ENCODE measurements around the gene HNRNPL. TPM values are rescaled to one million over a fixed set of nuclear protein-coding genes. Genes with fewer than 3 reads are reported as not detected.

The HNRNPL gene
- total RNA-seq, 1 donor from 2014 or later: 141 TPM

GRCh38 chr19:38845374-38846024 is 4.3 kb downstream of the HNRNPL start:
- no peak for DNase-seq (ENCODE audit: low spot score)

GRCh38 chr19:38844093-38844686 is 5.6 kb downstream of the HNRNPL start:
- DNase-seq (ENCODE audit: low spot score): no peak

DNA sequence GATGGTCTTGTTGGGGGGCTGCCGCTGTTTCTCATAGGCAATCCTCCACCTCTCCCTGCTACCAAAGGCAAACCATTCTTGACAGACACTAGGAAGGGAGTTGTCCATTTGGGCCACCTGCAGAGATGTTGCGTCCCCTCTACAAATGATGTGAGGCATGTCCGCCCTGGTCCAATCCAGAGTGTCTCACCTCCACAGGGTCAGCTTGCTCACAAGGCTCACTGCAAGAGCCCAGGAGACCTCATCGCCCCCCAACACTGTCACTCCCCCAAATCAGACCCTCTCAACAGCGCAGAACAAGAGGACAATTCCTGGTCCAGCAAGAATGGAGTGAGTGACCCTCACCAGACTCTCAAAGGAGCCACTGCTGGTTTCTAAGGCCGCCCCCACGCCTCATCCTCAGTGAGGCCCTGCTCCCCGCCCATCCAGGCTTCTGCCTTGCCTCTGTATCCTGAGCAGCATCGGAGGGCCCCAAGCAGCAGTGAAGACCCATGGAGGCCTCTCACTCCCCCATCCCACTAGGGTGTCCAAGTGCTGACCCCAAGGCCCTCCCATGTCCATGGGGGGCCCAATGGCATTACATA is 6.5 kb downstream of the HNRNPL start:
- DNase-seq (ENCODE audit: low spot score): no peak

DNA sequence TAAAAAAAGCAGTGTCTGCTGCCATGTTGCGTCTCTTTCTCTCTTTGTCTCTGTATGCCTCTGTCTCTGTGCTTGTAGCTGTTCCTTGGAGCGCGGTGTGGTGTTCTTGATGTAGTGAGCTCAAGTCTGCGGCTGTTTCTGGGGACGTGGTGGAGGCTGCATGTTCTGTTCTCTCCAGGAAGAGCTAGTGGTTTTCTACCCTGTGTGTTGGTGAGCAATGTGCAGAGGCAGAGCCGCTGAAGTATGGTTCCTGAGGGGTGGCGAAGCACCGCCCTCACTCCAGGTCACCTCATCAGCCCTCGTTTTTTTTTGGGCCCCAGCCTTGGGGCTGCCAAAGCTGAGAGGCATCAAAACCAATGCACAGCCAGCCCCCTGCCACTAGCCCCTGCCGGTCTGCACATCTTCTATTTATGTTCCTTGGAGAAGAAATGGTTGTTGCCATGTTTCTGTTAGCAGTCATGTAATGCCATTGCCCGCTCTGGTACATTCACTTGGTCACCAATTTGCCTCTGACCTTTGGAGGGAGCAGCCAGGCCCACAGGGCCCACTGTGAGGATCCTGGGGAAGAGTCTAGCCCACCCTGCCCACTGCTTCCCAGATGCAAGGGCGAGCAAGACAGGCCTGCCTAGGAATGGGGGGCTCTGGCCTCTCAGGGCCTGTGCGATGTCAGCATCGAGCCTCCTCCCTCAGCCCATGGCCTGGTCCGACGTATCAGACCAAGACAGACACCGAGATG is 7.2 kb downstream of the HNRNPL start:
- no peak for DNase-seq (ENCODE audit: low spot score)

DNA sequence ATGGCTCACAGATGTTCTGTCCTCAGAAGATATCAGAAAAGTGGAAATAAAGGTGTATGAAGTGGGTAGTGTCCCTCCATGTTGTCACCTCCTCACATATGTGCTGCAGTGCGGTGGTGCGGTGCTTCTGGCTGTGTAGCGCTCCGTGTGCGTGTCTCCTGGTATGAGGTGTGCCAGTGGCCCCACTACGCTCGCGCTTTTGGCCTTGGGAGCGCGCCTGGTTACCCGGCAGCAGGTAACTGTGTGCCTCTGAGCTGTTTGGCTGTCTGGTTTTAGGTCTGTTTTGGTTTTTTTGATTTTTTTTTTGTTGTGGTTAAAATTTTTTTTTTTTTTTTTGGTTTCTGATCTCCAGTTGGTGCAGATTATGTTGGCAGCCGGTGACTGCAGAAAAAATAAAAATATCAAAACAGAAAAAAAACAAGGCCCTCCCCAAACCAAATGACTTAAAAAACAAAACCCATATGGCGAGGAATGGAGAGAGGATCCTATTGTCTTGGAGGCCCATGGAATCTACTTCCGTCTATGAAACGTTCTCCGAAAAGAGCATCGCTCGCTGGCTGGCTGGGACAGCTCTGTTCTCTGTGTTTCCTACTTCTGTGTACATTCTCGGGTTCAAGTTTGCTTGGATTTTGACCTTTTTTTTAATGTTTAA is 7.9 kb downstream of the HNRNPL start:
- DNase-seq (ENCODE audit: low spot score): no peak

- no peak for DNase-seq (ENCODE audit: low spot score)
Measured at GRCh38 chr19:38841180-38841766, 8.5 kb downstream of the HNRNPL start.

DNA sequence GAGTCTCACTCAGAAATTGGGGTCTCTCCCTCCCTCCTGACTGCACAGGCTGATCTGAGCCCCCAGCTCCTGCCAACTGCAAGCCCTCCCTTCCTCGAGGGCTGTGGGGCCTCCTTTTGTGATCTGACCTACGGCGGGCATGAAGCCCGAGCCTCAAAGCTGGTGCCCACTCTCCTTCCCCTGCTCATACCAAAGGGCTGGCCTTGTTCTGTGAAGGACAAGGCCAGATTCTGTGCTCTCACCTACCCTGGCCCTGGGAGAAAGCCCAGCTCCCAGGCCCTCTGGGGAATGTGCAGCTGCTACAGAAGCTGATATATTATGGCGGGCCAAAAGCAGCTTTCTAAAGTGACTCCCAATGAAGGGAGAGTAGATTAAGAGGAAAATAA is 9.2 kb downstream of the HNRNPL start:
- no peak for DNase-seq (ENCODE audit: low spot score)

DNA sequence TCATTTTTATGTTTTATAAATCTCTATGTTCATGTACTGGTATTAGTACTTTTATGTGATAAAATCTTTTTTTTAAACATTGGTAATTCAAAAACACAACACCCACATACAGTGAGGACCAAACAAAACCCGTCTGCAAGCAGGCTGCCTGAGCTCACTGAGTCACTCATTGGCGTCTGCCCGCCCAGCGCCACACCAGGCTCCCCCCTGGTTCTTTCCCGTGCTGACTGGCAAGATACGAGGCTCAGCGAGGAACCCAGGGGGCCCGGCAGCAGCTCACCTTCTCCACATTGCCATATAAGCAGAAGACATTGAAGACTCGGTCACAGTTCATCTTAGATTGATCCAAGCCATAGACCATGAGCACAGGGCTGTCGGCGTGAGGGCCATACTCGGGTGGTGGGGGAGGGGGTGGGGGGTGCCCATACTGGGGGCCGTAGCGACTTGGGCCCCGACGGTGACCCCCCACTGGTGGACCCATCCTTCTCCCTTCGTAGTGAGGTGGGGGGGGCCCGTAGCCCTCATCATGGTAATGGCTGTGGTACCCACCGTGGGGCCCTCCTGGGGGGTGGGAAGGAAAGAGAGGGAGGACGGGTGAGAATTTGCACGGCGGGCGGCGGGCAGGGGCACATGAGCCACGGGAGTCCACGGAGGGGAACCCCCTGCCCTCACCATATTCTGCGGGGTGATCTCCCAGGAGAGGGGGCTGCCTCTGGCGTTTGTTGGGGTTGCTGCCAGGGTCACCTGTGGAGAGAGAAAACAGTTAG is 9.8 kb downstream of the HNRNPL start:
- DNase-seq (ENCODE audit: low spot score): no peak

- DNase-seq (ENCODE audit: low spot score): no peak
Measured at GRCh38 chr19:38838986-38839761, 10.6 kb downstream of the HNRNPL start.

DNA sequence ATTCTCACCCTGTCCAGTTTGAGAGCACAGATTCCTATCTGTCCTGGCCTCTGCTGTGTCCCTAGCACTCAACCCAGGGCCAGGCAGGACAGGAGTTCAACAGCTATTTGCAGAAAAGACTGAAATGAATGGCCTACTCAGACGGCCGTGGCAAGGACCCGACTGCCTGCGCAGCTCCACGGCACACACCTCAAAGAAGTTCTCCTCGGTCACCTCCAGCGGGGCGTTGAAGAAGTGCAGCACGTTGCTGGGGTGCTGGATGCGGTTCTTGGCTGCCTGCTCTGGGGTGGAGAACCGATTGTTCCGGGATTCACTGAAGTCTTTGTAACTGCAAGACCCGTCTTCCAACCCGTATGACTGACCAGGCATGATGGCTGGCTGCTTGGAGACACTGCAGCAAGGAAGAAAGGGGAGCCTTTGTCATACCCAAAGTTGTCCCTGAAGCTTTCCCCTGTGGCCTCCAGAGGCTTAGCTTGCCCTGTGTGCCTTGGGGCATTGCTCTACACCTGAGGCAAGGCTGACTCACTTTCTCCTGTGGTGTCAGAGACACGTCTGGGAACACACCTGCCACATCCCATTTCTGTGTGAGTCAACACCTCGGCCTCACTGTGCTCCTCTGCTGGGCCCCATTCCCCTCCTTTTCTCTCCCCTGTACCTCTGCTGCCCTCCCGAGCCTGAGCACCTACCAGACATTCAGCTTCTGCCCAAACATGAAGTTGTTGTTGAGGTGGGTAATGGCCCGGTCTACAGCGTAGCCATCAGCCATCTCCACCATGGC is 11.4 kb downstream of the HNRNPL start:
- peak; percentile 63 for DNase-seq (ENCODE audit: low spot score)

DNA sequence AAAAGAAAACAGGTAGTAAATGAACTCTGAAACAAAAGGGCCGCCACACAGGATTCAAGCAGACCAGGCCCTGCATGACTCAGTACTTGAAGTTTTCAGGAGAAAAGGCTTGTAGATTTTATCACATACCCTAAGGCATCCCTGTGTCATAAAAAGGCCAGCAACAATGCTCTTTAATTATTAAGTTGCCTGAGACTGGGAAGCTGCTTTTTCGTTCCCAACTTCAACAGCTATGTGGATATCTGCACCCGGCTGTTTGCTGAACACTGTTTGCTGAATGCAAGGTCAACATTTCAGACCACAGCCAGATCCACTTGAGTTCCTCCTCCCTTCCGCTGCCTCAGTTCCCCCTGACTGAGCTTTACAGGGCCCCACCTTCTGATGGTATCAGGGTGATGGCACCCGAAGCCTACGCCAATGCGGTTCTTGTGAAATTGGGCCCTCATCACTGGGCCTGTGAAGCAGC is 12.1 kb downstream of the HNRNPL start:
- DNase-seq (ENCODE audit: low spot score): no peak

DNA sequence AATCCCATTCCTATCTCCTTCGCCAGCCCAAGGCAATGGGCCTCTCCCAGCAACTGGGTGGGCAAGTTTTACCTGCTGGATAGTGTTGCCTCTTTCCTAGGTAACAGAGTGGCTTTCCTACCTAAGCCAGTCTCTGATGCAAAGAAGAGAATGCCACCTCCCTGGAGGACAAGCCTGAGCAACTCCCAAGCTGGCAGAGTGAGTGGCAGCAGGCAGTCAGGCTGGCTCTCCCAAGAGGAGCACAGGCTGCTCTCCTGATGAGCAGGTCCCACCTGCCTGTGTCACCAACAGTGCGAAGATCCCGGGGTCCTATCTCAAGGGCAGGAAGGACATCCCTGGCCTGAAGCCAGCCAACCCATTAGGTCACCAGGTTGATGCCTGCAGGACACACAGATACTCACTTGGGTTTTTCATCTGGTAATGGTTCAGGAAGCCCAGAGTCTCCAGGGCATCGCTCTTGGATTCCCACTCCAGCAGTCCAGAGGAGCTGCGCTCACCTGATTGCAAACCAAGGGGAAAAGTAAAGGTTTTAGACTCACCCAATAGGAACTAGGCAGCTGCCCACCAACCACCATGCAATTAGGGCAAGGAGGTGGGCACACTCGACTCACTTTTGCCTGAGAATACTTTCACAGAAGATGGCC is 12.7 kb downstream of the HNRNPL start:
- DNase-seq (ENCODE audit: low spot score): no peak

DNA sequence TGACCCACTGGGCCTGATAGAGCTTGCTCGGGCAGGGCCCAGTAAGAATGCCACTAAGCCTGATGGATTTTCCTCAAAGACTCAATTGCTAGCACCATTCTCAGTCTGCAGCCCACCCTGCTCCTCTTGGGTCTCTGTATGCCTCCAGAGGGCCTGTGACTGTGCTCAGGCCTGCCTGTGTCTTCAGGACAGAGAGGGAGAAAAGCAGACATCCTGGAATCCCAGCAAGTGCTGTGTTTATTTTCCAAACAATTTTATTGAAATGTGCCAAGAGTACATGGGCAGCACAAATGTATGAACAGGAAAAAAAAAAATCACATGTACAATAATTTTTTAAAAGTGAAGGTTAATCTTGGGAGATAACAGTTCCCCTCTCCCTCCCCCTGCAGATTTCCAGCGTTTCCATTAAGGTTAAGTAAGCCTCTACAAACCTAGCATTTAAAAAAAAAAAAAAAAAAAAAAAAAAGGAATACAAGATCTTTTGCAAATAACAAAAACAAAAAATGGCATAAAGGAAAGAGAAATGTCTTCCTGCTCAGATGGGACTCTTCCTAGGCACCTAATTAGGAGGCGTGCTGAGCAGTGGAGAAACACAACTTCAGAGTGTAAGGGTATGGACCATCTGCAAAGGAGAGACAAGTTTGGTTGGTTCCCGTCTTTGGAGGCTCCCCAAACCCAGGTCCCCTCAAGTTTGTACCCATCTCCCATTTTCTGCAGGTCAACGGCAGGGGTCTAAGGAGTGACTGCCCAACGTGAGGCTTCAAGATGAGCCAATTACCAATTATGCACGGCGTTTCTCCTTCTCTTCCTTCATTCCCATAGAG is 13.4 kb downstream of the HNRNPL start:
- DNase-seq (ENCODE audit: low spot score): no peak

DNA sequence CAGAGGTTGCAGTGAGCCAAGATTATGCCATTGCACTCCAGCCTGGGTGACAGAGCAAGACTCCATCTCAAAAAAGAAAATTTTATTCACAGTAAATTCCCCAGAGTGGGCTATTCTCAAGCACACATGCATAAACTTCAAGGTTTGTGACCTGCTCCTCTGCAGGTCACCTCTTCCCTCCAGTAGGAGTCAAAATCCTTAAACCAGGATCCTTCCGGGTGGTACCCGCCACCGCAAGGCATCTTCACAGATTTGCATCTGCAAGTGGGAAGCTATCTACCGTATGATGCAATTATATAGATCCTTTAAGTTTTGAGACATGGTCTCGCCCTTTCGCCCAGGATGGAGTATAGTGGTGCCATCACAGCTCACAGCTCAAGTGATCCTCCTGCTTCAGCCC is 15.2 kb downstream of the HNRNPL start:
- no peak for DNase-seq (ENCODE audit: low spot score)

- no peak for DNase-seq (ENCODE audit: low spot score)
Measured at GRCh38 chr19:38834104-38834490, 15.7 kb downstream of the HNRNPL start.

GRCh38 chr19:38833092-38833425 is 16.7 kb downstream of the HNRNPL start:
- peak; percentile 32 for DNase-seq (ENCODE audit: low spot score)

GRCh38 chr19:38831142-38831605 is 18.6 kb downstream of the HNRNPL start:
- DNase-seq (ENCODE audit: low spot score): peak; percentile 78
